ENCODE measurements around the gene KRT222. TPM values are rescaled to one million over a fixed set of nuclear protein-coding genes. Genes with fewer than 3 reads are reported as not detected.

KRT222 gene
- total and polyA plus RNA-seq, 5 experiments from 2014 or later = 0.09 TPM; not detected in 4

DNA sequence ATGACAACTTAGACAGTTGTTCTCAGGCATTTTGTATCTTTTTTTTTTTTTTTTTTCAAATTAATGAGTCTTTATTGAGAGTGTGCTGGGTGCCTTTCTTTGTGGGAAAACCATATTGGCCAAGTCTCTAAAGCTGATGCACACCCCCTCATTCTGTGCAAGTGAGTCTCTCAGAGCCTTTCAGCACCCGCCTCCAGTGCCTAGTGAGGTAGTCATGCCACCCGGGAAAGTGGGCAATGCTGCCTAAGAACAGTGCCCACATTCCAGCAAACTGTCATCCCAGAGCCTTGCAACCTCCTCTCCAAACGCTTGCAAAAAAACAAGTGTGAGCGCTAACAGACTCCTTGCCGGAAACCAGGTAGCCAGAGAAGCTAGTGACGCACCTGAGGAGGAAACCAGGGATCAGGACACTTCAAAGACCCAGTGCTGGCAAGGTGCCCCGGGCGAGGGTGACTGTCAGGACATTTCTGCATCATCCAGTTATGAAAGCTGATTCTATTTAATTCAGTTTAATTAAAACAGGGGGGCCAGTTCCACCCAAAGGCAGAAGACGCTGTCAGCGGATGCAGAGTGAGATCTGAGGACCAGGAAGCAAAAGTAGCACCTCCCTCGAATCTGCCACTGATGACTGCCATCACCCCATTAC is 52.3 kb downstream of the KRT222 start:
- DNase-seq (peak; percentile 57 to 93 (median 86)), ATAC-seq (peak; percentile 41 to 56)
- H3K4me3 Mint-ChIP-seq = peak overlapping the region; percentile 77 to 94 (median 91)
- H3K4me1 Mint-ChIP-seq = peaks cover 45 to 98% (median 92%) of the 10 kb centered on the region in 4 donors
- no peaks in the 10 kb centered on the region for H3K9me3 Mint-ChIP-seq
- POLR2A ChIA-PET = interaction anchor here (0.7 to 31.1 kb wide), 11 partner anchors 8 to 1076 kb away, joined by 3 to 2269 read pairs (median 3); partner anchors contain the start of genes CCR7 and EIF1
- H3K27ac Mint-ChIP-seq = peak overlapping the region; percentile 95 to 100 (median 100)
- H3K27me3 Mint-ChIP-seq = no peaks in the 10 kb centered on the region
- no peaks in the 10 kb centered on the region for H3K36me3 Mint-ChIP-seq

DNA sequence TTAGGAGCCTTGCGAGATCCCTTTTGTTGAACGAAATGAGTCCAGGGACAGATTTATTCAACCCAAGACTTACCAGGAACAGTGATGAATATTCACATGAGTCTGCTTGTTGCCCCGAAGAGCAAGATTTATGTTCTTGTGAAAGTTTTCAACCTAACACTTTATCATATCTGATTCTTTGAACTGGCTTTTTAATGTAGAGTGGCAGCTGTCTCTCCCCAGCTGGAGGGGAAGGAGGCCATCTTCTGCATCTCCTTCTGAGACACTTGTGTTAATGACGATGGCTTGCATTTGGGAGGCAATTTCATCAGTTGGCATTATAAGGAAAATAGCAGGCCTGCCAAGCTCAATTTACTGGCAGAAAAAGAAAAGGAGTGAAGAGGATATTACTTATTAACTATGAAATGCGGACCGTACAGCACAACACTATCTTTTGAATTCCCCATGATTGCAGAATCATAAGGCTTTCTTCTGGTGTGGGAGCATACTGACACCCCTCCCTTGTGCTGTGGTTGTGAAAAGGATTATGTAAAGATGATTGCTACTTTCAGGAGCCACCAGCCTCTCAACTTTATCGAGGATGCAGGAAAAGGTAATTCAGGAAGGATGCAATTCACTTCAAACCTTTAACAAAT is 53.0 kb downstream of the KRT222 start:
- H3K4me3 Mint-ChIP-seq = peak overlapping the region; percentile 55 to 94 (median 81)
- POLR2A ChIA-PET = interaction anchor here (0.7 to 31.1 kb wide), 9 partner anchors 7 to 289 kb away, joined by 3 to 2269 read pairs (median 56); partner anchors contain the start of gene CCR7
- DNase-seq = peak in 3 of 10 donors; percentile 40 to 61 (median 43)
- H3K9me3 Mint-ChIP-seq = no peaks in the 10 kb centered on the region
- H3K36me3 Mint-ChIP-seq = no peaks in the 10 kb centered on the region
- peak overlapping the region; percentile 95 to 100 (median 100) for H3K27ac Mint-ChIP-seq
- H3K4me1 Mint-ChIP-seq = peaks cover 47 to 98% (median 95%) of the 10 kb centered on the region in 4 donors
- no peak for ATAC-seq
- H3K27me3 Mint-ChIP-seq = no peaks in the 10 kb centered on the region

DNA sequence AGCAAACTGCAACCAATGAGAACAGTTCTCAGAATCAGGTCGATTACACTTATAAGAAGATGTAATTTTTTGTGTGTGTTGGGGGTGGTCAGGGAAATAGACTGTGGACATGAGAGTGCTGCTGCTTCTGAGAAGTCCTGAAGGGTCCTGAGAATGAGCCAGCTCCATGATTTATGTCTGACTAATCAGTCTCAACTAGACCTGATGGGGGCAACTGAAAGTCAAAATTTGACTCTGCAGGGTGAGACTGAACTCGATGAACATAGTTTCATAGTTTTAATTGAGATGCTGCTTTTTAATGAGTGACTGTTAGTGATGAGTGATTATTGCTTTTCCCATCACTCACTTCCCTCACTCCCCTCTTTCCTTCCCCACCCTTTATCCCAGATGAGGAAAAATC is 54.6 kb downstream of the KRT222 start:
- no peaks in the 10 kb centered on the region for H3K27me3 Mint-ChIP-seq
- ATAC-seq = no peak
- H3K9me3 Mint-ChIP-seq = no peaks in the 10 kb centered on the region
- H3K4me1 Mint-ChIP-seq = peaks cover 40 to 96% (median 93%) of the 10 kb centered on the region in 4 donors
- POLR2A ChIA-PET = interaction anchor here (0.7 to 31.1 kb wide), 6 partner anchors 5 to 57 kb away, joined by 4 to 2269 read pairs (median 92); partner anchors contain the start of gene CCR7
- DNase-seq = no peak
- peak overlapping the region in 9 of 10 donors; percentile 19 to 89 (median 55) for H3K4me3 Mint-ChIP-seq
- H3K27ac Mint-ChIP-seq = peak overlapping the region; percentile 95 to 100 (median 100)
- no peaks in the 10 kb centered on the region for H3K36me3 Mint-ChIP-seq

DNA sequence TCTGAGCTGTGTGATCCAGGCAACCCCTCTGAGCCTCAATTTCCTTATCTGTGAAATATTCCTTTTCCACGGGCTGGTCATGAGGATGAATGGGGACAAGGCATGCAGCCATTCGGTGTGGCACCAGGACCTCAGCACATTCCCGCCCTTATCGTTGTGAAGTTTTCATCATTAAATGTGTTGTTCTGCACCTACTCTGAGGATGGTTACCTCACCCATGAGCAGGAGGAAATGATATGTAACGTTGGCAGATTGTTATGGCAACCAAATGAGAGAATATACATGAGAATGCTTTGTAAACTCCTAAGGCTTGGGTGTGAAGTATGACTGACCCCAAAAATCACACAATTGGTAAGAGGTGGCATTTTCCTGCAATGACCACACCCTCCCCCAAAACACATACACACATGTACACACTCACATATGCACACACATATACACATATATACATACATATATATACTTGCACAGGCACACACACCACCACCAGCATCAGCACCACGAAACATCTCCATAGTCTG is 56.9 kb downstream of the KRT222 start:
- H3K27me3 Mint-ChIP-seq = no peaks in the 10 kb centered on the region
- peak; percentile 53 to 70 for ATAC-seq
- DNase-seq = peak in 8 of 10 donors; percentile 45 to 88 (median 79)
- POLR2A ChIA-PET = interaction anchor here (1.2 to 31.1 kb wide), 9 partner anchors 6 to 286 kb away, joined by 3 to 2269 read pairs (median 9); partner anchors contain the start of gene CCR7
- peak overlapping the region; percentile 65 to 86 (median 80) for H3K4me3 Mint-ChIP-seq
- H3K4me1 Mint-ChIP-seq = peaks cover 44 to 98% (median 93%) of the 10 kb centered on the region in 4 donors
- peak overlapping the region; percentile 95 to 100 (median 100) for H3K27ac Mint-ChIP-seq
- no peaks in the 10 kb centered on the region for H3K36me3 Mint-ChIP-seq
- no peaks in the 10 kb centered on the region for H3K9me3 Mint-ChIP-seq

DNA sequence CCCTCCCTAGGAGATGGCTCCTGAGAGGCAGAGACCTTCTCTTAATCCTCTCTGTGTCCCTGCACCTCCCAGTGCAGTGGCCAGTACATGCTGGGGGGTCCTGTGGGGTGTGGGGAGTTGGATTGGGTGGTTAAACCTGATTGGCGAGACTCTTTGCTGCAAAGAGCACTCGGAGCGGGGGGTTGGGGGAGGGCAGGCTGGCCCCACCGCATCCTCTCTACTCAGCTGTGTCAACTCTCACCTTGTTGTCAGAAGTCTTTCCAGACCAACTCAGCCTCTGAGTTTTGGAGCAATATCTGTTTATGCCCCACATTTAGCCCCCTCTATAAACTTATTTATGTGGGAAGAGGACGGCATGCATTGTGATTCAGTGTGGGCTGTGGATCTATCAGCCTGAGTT is 57.3 kb downstream of the KRT222 start:
- ATAC-seq (peak; percentile 35 to 59), DNase-seq (peak in 8 of 10 donors; percentile 54 to 85 (median 76))
- POLR2A ChIA-PET = interaction anchor here (1.0 to 31.1 kb wide), 11 partner anchors 7 to 285 kb away, joined by 3 to 2269 read pairs (median 7); partner anchors contain the start of gene CCR7
- Mint-ChIP-seq H3K4me3 (peak overlapping the region; percentile 65 to 86 (median 80)), H3K36me3 (no peaks in the 10 kb centered on the region), H3K27ac (peak overlapping the region; percentile 95 to 100 (median 100)), H3K4me1 (peaks cover 47 to 98% (median 93%) of the 10 kb centered on the region in 4 donors), H3K27me3 (no peaks in the 10 kb centered on the region), H3K9me3 (no peaks in the 10 kb centered on the region)

DNA sequence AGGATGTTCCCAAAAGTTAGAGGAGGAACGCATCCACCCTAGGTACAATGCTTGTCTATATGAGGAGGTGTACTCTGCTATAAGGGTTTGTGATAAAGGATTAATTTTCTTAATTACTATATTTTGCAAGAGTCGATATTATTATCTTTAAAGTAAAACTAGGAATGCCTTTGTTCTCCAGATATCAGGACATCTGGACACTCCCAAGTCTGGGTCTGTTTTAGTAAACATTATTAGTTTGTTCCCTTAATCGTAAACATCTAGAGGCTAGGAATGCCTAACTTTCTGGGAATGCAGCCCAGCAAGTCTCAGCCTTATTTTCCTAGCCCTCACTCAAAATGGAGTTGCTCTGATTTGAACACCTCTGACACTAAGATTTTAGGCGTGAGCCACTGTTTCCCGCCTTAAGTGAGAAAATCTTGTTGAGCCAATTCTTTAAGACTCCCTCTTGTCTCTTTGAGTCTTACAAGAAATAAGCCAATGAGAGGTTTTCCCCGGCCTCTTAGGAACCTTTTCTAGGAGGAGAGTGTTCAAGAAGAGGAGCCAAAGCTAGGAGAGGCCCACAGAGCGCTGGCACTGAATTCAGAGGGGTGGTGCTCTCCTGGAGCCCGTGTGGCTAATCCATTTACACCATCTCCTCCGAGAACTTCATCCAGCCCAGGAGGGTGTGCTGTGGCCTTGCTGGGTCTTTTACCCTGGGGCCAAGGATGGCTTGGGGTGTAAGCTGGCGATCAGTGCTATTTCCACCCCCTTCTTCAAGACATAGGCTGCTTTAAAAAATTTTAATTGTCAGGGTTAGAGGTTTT is 58.2 kb downstream of the KRT222 start:
- no peaks in the 10 kb centered on the region for H3K9me3 Mint-ChIP-seq
- H3K4me3 Mint-ChIP-seq = peak overlapping the region in 9 of 10 donors; percentile 71 to 90 (median 84)
- peak in 2 of 10 donors; percentile 1 to 52 for DNase-seq
- no peaks in the 10 kb centered on the region for H3K36me3 Mint-ChIP-seq
- H3K27ac Mint-ChIP-seq = peak overlapping the region; percentile 95 to 100 (median 100)
- no peak for ATAC-seq
- no peaks in the 10 kb centered on the region for H3K27me3 Mint-ChIP-seq
- H3K4me1 Mint-ChIP-seq = peaks cover 44 to 99% (median 94%) of the 10 kb centered on the region in 4 donors
- POLR2A ChIA-PET = interaction anchor here (0.6 to 31.1 kb wide), 13 partner anchors 8 to 1705 kb away, joined by 3 to 2269 read pairs (median 7); partner anchors contain the start of gene CCR7

DNA sequence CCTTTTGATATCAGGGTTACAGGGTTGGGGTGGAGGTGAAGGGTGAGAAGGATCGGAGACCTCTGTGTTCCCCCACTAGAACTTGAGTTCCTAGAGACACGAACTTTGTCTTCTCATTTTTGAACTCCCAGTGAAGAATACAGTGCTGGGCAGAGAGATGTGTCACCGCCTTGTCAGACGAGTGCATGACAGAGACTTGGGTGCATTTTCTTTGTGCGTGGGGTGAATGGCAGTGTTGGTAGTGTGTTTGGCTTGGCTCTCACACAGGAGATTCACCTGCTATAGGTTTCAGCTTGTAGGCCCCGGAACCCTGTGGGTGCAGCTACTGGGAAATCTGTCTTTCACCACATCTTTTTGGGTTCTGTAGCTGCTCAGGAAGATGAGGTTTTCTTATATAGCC is 59.7 kb downstream of the KRT222 start:
- H3K4me3 Mint-ChIP-seq = peak overlapping the region; percentile 45 to 90 (median 75)

More for the DNA sequence above, 59.7 kb downstream of the KRT222 start:
- no peaks in the 10 kb centered on the region for H3K27me3 Mint-ChIP-seq
- POLR2A ChIA-PET = interaction anchor here (0.6 to 31.1 kb wide), 12 partner anchors 8 to 296 kb away, joined by 3 to 2269 read pairs (median 9); partner anchors contain the start of gene CCR7
- no peaks in the 10 kb centered on the region for H3K36me3 Mint-ChIP-seq
- H3K27ac Mint-ChIP-seq = peak overlapping the region; percentile 95 to 100 (median 100)
- DNase-seq (peak; percentile 30 to 85 (median 71)), ATAC-seq (peak; percentile 23 to 28)
- peaks cover 41 to 99% (median 94%) of the 10 kb centered on the region in 4 donors for H3K4me1 Mint-ChIP-seq
- H3K9me3 Mint-ChIP-seq = no peaks in the 10 kb centered on the region

Other genes starting within 250 kb of the KRT222 start
- gene TOP2A, start 247.3 kb downstream of the KRT222 start, total RNA-seq = under 1 TPM; 0.41 to 0.81 TPM
- gene TOP2A, start 247.3 kb downstream of the KRT222 start, polyA plus RNA-seq = under 1 TPM in 1 of 3 donors, not detected in 2; 0.14 TPM
- gene IGFBP4, start 221.7 kb downstream of the KRT222 start, total RNA-seq = under 1 TPM; 0.80 to 0.86 TPM
- 1 to 10 TPM in 1 of 3 donors, under 1 TPM in 1, not detected in 1; 0.09 to 1.0 TPM for gene IGFBP4, start 221.7 kb downstream of the KRT222 start, polyA plus RNA-seq
- not detected for gene TNS4, start 163.6 kb downstream of the KRT222 start, total RNA-seq
- gene TNS4, start 163.6 kb downstream of the KRT222 start, polyA plus RNA-seq = not detected
- 100 to 1,000 TPM; 571 to 574 TPM for gene CCR7, start 99.7 kb downstream of the KRT222 start, total RNA-seq
- 1,000 to 10,000 TPM in 2 of 3 donors, 100 to 1,000 TPM in 1; 897 to 2,008 (median 1,531) TPM for gene CCR7, start 99.7 kb downstream of the KRT222 start, polyA plus RNA-seq
- gene SMARCE1, start 17.4 kb downstream of the KRT222 start, total RNA-seq = 100 to 1,000 TPM in 1 of 2 experiments, 10 to 100 TPM in 1; 97.5 to 108 TPM
- 100 to 1,000 TPM; 195 to 229 (median 220) TPM for gene SMARCE1, start 17.4 kb downstream of the KRT222 start, polyA plus RNA-seq
- gene KRT24, start 38.6 kb upstream of the KRT222 start, total RNA-seq = not detected
- not detected for gene KRT24, start 38.6 kb upstream of the KRT222 start, polyA plus RNA-seq
- gene KRT25, start 90.2 kb upstream of the KRT222 start, total RNA-seq = not detected
- gene KRT25, start 90.2 kb upstream of the KRT222 start, polyA plus RNA-seq = not detected
- not detected for gene KRT26, start 107.0 kb upstream of the KRT222 start, total RNA-seq
- gene KRT26, start 107.0 kb upstream of the KRT222 start, polyA plus RNA-seq = not detected
- not detected for gene KRT27, start 117.4 kb upstream of the KRT222 start, total RNA-seq
- gene KRT27, start 117.4 kb upstream of the KRT222 start, polyA plus RNA-seq = not detected
- gene KRT28, start 134.8 kb upstream of the KRT222 start, total RNA-seq = not detected
- not detected for gene KRT28, start 134.8 kb upstream of the KRT222 start, polyA plus RNA-seq
- gene KRT10, start 157.4 kb upstream of the KRT222 start, total RNA-seq = 10 to 100 TPM; 47.8 to 53.7 TPM
- gene KRT10, start 157.4 kb upstream of the KRT222 start, polyA plus RNA-seq = 100 to 1,000 TPM; 185 to 239 (median 204) TPM
- gene KRT12, start 202.0 kb upstream of the KRT222 start, total RNA-seq = not detected
- gene KRT12, start 202.0 kb upstream of the KRT222 start, polyA plus RNA-seq = not detected
- gene KRT20, start 220.1 kb upstream of the KRT222 start, total RNA-seq = not detected
- not detected for gene KRT20, start 220.1 kb upstream of the KRT222 start, polyA plus RNA-seq